DMS153 treated with DMSO at 0.1 percent for 48 hours (cell line): ENCODE measurements around the gene SCN9A.
"Not testable (repeated sequence)": the region's sequence is repeated elsewhere in the genome, so short reads cannot be mapped to it uniquely, and the experiment has no call there.

Source experiments
- DNase-seq: peaks from one replicate; lab custom pipeline; 2025; ENCODE audit not compliant: unreplicated experiment; lab: John Stamatoyannopoulos, UW

The SCN9A gene

GRCh38 chr2:166335284-166335683, 40.5 kb downstream of the SCN9A start:
- no peak for DNase-seq

GRCh38 chr2:166334805-166335204, 40.9 kb downstream of the SCN9A start:
- peak; percentile 35 for DNase-seq

GRCh38 chr2:166333801-166334200, 41.9 kb downstream of the SCN9A start:
- DNase-seq = no peak

GRCh38 chr2:166332106-166332505, 43.6 kb downstream of the SCN9A start:
- DNase-seq = no peak

GRCh38 chr2:166331468-166331867, 44.3 kb downstream of the SCN9A start:
- no peak for DNase-seq

GRCh38 chr2:166329465-166329864, 46.3 kb downstream of the SCN9A start:
- no peak for DNase-seq

- DNase-seq = no peak
These were observed 47.6 kb downstream of the SCN9A start for GRCh38 chr2:166328147-166328546.

GRCh38 chr2:166321076-166321475, 54.7 kb downstream of the SCN9A start:
- no peak for DNase-seq

- no peak for DNase-seq
These were observed 61.6 kb downstream of the SCN9A start for GRCh38 chr2:166314022-166314759.

- DNase-seq = not testable (repeated sequence)
These were observed 62.9 kb downstream of the SCN9A start for GRCh38 chr2:166312863-166313262.

- no peak for DNase-seq
These were observed 68.4 kb downstream of the SCN9A start for GRCh38 chr2:166307326-166307725.

GRCh38 chr2:166304656-166305055, 71.1 kb downstream of the SCN9A start:
- DNase-seq = no peak

- no peak for DNase-seq
These were observed 73.7 kb downstream of the SCN9A start for GRCh38 chr2:166302036-166302435.

- DNase-seq = no peak
These were observed 77.8 kb downstream of the SCN9A start for GRCh38 chr2:166297951-166298350.

- DNase-seq = no peak
These were observed 81.8 kb downstream of the SCN9A start for GRCh38 chr2:166293984-166294383.

GRCh38 chr2:166285215-166285614, 90.5 kb downstream of the SCN9A start:
- no peak for DNase-seq

- no peak for DNase-seq
These were observed 91.4 kb downstream of the SCN9A start for GRCh38 chr2:166284359-166284758.

GRCh38 chr2:166282154-166282553, 93.6 kb downstream of the SCN9A start:
- DNase-seq = no peak

GRCh38 chr2:166278856-166279255, 96.9 kb downstream of the SCN9A start:
- no peak for DNase-seq

GRCh38 chr2:166270376-166270775, 105.4 kb downstream of the SCN9A start:
- no peak for DNase-seq

- no peak for DNase-seq
These were observed 106.4 kb downstream of the SCN9A start for GRCh38 chr2:166269322-166269721.

GRCh38 chr2:166257859-166258258, 117.9 kb downstream of the SCN9A start:
- DNase-seq = no peak

- DNase-seq = no peak
These were observed 118.8 kb downstream of the SCN9A start for GRCh38 chr2:166256896-166257295.
